DMS 273 treated with DMSO at 0.1 percent for 48 hours (cell line): Measurements from ENCODE around the gene ING2.
"Not testable (repeated sequence)": the region's sequence is repeated elsewhere in the genome, so short reads cannot be mapped to it uniquely, and the experiment has no call there.

Experiments used
- DNase-seq: peaks from one replicate; lab custom pipeline; 2025; lab: John Stamatoyannopoulos, UW

The ING2 gene

DNA sequence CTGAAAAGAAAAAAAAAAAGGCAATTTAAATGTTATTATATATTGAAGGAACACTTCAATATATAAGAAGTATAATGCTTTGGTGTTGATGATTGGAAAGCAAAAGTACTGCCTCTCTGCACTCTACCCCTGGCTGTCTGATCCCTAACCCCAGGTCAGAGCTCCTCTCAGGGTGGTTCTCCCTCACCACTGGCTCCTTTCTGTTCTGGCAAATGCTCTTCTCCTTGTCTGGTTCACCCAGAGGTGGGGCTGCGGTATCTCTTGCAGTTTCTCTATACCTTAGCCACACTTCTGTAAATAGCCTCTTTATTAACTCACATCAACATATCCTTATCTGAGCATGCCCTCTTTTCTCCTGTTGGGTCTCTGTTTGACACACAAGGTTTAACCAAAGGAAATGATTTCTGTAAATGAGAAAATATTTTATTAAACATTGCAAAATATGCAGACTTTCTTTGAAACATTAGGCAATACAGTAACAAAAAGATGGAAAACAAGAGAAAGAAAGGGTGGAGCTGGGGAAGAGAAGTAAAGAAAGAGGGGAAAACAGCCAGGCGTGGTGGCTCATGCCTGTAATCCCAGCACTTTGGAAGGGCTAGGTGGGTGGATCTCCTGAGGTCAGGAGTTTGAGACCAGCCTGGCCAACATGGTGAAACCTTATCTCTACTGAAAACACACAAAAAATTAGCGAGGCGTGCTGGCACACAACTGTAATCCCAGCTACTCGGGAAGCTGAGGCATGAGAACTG, 45.7 kb downstream of the ING2 start:
- DNase-seq: no peak

DNA sequence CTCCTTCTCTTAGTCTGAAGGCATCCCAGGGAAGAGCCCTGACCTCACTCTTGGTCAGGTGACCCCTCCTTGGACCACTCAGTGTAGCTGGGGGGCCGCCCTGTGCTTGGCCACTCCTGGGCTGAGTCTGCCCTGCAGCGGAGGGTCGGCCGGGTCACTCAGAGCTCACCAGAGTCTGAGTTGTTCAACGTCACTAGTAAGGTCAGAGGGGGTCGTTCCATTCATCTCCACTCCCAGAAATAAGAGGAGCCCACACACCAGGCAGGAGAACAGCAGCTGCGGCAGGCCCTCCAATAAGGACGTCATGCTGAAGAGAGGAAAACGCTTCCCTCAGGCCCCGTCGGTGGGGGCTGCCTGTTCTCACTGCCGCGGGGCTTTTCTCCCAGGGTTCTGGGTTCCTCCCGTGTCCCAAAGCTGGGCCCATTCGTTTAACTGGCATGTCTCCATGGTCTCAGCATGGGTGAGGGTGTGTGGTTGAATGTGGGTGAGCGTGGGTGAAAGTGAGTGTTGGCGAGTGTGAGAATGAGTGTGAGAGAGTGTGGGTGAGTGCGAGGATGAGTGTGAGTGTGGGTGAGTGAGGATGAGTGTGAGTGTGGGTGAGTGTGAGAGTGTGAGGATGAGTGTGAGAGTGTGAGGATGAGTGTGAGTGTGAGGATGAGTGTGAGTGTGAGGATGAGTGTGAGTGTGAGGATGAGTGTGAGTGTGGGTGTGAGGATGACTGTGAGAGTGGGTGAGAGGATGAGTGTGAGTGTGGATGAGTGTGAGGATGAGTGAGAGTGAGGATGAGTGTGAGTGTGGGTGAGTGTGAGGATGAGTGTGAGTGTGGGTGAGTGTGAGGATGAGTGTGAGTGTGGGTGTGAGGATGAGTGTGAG, 47.7 kb downstream of the ING2 start:
- DNase-seq: no peak

DNA sequence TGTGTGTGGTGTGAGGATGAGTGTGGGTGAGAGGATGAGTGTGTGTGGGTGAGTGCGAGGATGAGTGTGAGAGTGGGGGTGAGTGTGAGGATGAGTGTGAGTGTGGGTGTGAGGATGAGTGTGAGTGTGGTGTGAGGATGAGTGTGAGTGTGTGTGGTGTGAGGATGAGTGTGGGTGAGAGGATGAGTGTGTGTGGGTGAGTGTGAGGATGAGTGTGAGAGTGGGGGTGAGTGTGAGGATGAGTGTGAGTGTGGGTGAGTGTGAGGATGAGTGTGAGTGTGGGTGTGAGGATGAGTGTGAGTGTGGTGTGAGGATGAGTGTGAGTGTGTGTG, 48.3 kb downstream of the ING2 start:
- DNase-seq: not testable (repeated sequence)

DNA sequence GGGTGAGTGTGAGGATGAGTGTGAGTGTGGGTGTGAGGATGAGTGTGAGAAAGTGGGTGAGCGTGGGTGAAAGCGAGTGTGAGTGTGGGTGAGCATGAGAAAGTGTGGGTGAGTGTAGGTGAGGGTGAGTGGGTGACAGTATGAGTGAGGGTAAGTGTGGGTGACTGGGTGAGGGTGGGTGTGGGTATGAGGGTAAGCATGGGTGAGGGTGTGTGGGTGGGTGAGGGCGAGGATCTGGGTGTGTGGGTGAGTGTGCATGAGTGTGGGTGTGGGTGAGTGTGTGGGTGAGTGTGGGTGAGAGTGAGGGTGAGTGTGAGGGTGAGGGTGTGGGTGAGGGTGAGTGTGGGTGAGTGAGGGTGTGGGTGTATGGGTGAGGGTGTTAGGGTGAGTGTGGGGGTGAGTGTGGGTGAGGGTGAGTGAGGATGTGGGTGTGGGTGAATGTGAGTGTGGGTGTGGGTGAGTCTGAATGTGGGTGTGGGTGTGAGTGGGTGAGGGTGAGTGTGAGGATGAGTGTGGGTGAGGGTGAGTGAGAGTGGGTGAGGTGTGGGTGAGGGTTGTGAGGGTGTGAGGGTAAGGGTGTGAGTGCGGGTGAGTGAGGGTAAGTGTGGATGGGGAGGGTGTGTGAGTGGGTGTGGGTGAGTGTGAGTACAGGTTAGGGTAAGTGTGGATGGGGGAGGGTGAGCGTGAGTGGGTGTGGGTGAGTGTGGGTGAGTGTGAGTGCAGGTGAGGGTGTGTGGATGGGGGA, 48.9 kb downstream of the ING2 start:
- no peak for DNase-seq

DNA sequence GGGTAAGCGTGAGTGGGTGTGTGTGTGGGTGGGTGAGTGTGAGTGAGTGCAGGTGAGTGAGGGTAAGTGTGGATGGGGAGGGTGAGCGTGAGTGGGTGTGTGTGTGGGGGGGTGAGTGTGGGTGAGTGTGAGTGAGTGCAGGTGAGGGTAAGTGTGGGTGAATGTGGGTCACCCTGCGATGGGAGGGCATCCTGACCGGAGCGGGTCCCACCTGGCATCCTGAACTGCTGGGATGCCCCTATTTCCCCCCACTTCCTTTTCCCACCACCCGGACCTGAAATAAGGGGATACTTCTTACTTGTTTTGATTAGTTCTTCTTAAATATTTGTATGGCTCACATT, 49.5 kb downstream of the ING2 start:
- no peak for DNase-seq

DNA sequence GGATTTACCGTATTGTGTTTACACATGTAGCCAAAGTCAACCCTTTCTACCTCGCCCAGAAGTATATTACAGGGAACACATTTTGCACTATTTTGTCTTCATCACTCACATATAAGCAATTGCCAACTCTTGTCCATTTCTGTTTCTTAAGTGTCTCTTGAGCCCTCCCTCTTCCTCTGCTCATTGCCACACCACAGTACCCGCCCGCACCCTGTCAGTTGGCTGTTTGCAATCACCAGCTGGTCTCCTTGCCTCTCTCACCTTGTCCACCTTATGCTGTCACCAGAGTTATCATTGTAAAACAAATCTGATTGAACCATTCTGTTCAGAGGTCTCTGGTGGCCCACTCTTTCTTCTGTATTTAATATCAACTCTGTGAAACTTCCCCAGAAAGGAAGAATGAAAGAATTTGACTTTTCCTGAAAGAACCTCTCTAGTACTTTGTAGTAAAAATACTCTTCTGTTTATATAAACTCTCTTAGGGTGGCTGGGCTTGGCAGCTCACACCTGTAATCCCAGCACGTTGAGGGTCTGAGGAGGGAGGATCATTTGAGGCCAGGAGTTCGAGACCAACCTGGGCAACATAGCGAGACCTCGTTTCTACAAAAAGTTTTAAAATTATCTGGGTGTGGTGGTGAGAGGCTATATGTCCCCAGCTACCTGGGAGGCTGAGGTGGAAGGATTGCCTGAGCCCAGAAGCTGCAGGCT, 50.2 kb downstream of the ING2 start:
- DNase-seq: no peak

DNA sequence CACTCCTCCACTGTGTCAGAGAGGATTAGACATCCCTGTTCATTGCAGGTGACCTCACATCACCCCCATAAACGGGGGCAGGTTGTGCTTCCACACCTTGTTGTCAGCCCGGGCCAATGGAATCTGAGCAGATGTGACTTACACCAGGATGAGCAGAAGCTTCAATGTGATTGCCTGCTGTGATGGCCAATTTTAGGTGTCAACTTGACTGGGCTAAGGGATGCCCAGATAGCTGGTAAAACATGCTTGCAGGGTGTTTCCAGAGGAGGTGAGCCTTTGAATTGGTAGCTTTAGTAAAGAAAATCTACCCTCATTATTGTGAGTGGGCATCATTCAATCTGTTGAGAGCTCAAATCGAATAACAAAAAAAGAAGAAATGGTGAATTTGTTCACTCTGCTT, 52.1 kb downstream of the ING2 start:
- no peak for DNase-seq

DNA sequence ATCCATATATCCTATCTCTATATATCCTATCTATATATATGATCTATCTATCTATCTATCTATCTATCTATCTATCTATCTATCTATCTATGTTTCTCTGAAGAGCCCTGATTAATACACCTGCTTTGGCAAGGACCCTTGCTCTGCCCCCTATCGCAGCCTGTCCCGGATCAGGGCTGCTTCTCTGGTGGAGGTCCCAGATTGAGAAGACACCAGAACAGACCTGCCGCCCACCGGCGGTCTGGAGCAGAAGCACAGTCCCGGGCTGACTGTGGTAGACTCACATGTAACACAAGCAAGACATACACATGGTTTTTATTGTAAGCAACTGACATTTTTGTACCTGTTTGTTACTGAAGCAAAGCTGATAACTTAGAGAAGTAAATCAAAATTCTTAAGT, 52.8 kb downstream of the ING2 start:
- no peak for DNase-seq

DNA sequence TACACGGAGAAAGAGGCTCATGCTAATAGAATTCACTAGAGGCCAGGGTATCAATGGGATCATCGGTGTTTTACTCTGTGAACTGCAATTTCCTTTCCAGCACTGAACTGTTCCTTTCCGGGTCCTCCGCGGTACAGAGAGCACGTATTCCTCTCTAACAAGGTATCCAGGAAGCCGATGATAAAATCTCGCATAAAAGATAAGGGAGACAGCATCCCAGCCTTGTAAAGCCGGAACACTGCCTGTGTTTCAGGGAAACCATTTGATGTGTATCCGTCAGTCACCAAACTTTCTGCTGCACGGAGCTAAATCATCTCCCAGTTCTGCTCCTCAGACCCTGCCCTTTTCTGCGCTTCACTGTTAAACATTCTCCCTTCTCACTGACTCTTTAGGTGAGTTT, 54.0 kb downstream of the ING2 start:
- no peak for DNase-seq

DNA sequence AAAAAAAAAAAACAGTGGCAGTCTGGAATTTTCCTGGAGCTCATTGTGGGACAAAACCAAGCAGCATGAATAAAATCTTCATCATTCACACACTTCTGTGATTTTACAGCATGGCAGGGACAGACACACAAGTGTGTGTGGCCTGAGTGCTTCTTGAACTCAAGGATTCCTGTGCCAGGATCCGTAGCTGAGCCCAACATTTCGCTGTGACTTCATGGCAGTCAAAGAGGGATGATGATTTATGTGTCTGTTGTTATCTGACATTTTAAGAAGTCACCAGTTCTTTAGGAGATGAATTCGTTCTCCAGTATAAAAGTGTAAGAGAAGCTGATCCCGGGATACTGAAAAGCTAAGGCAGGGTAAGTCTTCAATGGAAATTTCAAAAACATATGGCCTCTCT, 57.0 kb downstream of the ING2 start:
- no peak for DNase-seq
